KG1 (cell line): ENCODE data around the gene OR6C1.
"Not testable (repeated sequence)": the region's sequence is repeated elsewhere in the genome, so short reads cannot be mapped to it uniquely, and the experiment has no call there.

Source experiments
- DNase-seq: peaks from one replicate; lab custom pipeline; 2025; lab: John Stamatoyannopoulos, UW

Gene OR6C1

GRCh38 chr12:55314043-55314442 is at the start of gene OR6C1:
Gene OR6C1, plus strand, starts transcription at chr12:55314343. Its CDS starts 6,257 bp downstream, at chr12:55320600.
- no peak for DNase-seq

- no peak for DNase-seq
Observed at GRCh38 chr12:55280991-55281390, 33.2 kb upstream of the OR6C1 start.

GRCh38 chr12:55289999-55290398 is 24.1 kb upstream of the OR6C1 start:
- no peak for DNase-seq

- no peak for DNase-seq
Observed at GRCh38 chr12:55296469-55296868, 17.7 kb upstream of the OR6C1 start, which contains the start of gene OR6C6. Gene OR6C6, minus strand, starts transcription at chr12:55296569. Its CDS starts 1,337 bp downstream, at chr12:55295232.

GRCh38 chr12:55320201-55320600 is 6.1 kb downstream of the OR6C1 start:
- DNase-seq: no peak

GRCh38 chr12:55325801-55326200 is 11.7 kb downstream of the OR6C1 start:
- DNase-seq: not testable (repeated sequence)

GRCh38 chr12:55330446-55330845 is 16.3 kb downstream of the OR6C1 start, which contains the start of gene OR6C3:
Gene OR6C3, plus strand, starts transcription at chr12:55330746. Its CDS starts 955 bp downstream, at chr12:55331701.
- no peak for DNase-seq

GRCh38 chr12:55336002-55336401 is 21.9 kb downstream of the OR6C1 start:
- DNase-seq: no peak

GRCh38 chr12:55355338-55355737 is 41.2 kb downstream of the OR6C1 start:
- DNase-seq: not testable (repeated sequence)

- no peak for DNase-seq
Observed at GRCh38 chr12:55362675-55363074, 48.5 kb downstream of the OR6C1 start, which contains the start of gene OR6C75. Gene OR6C75, plus strand, starts transcription at chr12:55362975. Its CDS starts 2,136 bp downstream, at chr12:55365111.

GRCh38 chr12:55365086-55365485 is 50.9 kb downstream of the OR6C1 start:
- no peak for DNase-seq
